Measurements from ENCODE around the gene DPYD. TPM values are rescaled to one million over a fixed set of nuclear protein-coding genes. Genes with fewer than 3 reads are reported as not detected.

Gene DPYD
- total RNA-seq, 2 experiments from 2014 or later, result 9.8 to 11.1 TPM

DNA sequence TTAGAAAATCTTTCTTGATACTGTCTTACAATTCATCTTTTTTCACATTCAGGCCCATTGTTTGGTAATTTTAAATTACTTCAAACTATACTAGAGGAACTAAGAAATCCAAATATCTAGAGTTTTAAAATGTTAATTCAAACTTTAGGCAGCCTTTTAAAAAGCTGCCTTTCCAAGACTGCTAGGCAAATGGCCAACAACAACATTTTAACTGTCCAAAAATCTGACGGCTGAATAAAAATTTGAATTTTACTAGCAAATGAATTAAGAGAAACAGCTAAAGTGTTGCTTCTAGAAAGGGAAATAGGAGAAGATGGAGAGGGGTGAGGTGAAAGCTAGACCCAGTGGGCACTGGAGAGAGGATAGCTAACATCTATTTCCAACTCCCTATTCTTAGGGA is 17.2 kb downstream of the DPYD start:
- Mint-ChIP-seq H3K4me3 (no peak overlapping the region), H3K27ac (no peak overlapping the region), H3K9me3 (peaks cover 11% of the 10 kb centered on the region), H3K4me1 (ENCODE audit: low read depth) (peaks cover 39% of the 10 kb centered on the region), H3K36me3 (ENCODE audit: low read depth) (peaks cover 12% of the 10 kb centered on the region), H3K27me3 (ENCODE audit: low read depth) (no peaks in the 10 kb centered on the region)
- no peak for DNase-seq
- CTCF ChIA-PET, result no interaction called here
- intact Hi-C loops (cut with micrococcal nuclease), result loop anchor here (1.0 kb wide), 1 partner anchor 18 kb away; the partner anchor contains the start of gene DPYD

- no peak for DNase-seq
- Mint-ChIP-seq H3K27ac (no peak overlapping the region), H3K4me3 (no peak overlapping the region), H3K36me3 (ENCODE audit: low read depth) (peaks cover 13% of the 10 kb centered on the region), H3K9me3 (peaks cover 19% of the 10 kb centered on the region), H3K4me1 (ENCODE audit: low read depth) (peaks cover 47% of the 10 kb centered on the region), H3K27me3 (ENCODE audit: low read depth) (no peaks in the 10 kb centered on the region)
- intact Hi-C loops (cut with micrococcal nuclease), result no loop called here
- CTCF ChIA-PET, result no interaction called here
These were observed 18.8 kb downstream of the DPYD start for GRCh38 chr1:97902067-97902466.

GRCh38 chr1:97901017-97901658 is 19.7 kb downstream of the DPYD start:
- Mint-ChIP-seq H3K27ac (no peak overlapping the region), H3K4me1 (ENCODE audit: low read depth) (peaks cover 49% of the 10 kb centered on the region), H3K27me3 (ENCODE audit: low read depth) (no peaks in the 10 kb centered on the region), H3K4me3 (no peak overlapping the region), H3K9me3 (peaks cover 20% of the 10 kb centered on the region), H3K36me3 (ENCODE audit: low read depth) (peaks cover 13% of the 10 kb centered on the region)
- CTCF ChIA-PET, result no interaction called here
- intact Hi-C loops (cut with micrococcal nuclease), result no loop called here
- DNase-seq, result no peak

DNA sequence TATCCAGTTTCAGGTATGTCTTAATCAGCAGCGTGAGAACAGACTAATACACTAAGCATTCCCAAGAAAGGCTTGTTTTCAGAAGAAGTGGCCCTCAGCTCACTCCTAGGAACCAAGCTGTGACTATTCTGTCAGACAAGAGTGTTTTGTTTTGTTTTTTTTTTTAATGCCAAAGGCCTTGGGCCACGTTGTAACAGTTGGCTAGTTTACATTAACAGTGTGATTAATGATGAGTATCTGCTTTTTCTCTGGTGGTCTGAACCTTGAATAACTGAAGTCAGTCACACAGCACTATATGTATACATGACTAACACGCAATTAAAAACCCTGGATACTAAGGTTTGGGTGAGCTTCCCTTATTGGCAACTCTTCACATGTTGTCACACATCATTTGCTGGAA is 21.9 kb downstream of the DPYD start:
- H3K27ac Mint-ChIP-seq, result no peak overlapping the region
- peaks cover 13% of the 10 kb centered on the region for H3K36me3 Mint-ChIP-seq (ENCODE audit: low read depth)
- H3K4me1 Mint-ChIP-seq (ENCODE audit: low read depth), result peaks cover 44% of the 10 kb centered on the region
- intact Hi-C loops (cut with micrococcal nuclease), result no loop called here
- CTCF ChIA-PET, result interaction anchor here (1.2 kb wide), 1 partner anchor 85 kb away, joined by 4 read pairs; no protein-coding TSS in a partner anchor
- peaks cover 20% of the 10 kb centered on the region for H3K9me3 Mint-ChIP-seq
- no peak overlapping the region for H3K4me3 Mint-ChIP-seq
- DNase-seq, result no peak
- no peaks in the 10 kb centered on the region for H3K27me3 Mint-ChIP-seq (ENCODE audit: low read depth)

GRCh38 chr1:97895278-97895677 is 25.6 kb downstream of the DPYD start:
- peaks cover 25% of the 10 kb centered on the region for H3K4me1 Mint-ChIP-seq (ENCODE audit: low read depth)
- H3K36me3 Mint-ChIP-seq (ENCODE audit: low read depth), result peaks cover 14% of the 10 kb centered on the region
- H3K9me3 Mint-ChIP-seq, result peaks cover 20% of the 10 kb centered on the region
- no peak overlapping the region for H3K27ac Mint-ChIP-seq
- CTCF ChIA-PET, result no interaction called here
- no peaks in the 10 kb centered on the region for H3K27me3 Mint-ChIP-seq (ENCODE audit: low read depth)
- intact Hi-C loops (cut with micrococcal nuclease), result no loop called here
- H3K4me3 Mint-ChIP-seq, result no peak overlapping the region
- no peak for DNase-seq

- no peak for DNase-seq
- H3K9me3 Mint-ChIP-seq, result peaks cover 20% of the 10 kb centered on the region
- H3K4me3 Mint-ChIP-seq, result no peak overlapping the region
- H3K27ac Mint-ChIP-seq, result no peak overlapping the region
- CTCF ChIA-PET, result no interaction called here
- peaks cover 25% of the 10 kb centered on the region for H3K4me1 Mint-ChIP-seq (ENCODE audit: low read depth)
- peaks cover 7% of the 10 kb centered on the region for H3K36me3 Mint-ChIP-seq (ENCODE audit: low read depth)
- intact Hi-C loops (cut with micrococcal nuclease), result no loop called here
- H3K27me3 Mint-ChIP-seq (ENCODE audit: low read depth), result no peaks in the 10 kb centered on the region
These were observed 27.0 kb downstream of the DPYD start for GRCh38 chr1:97893844-97894243.

GRCh38 chr1:97886199-97886598 is 34.6 kb downstream of the DPYD start:
- peaks cover 16% of the 10 kb centered on the region for H3K9me3 Mint-ChIP-seq
- peaks cover 11% of the 10 kb centered on the region for H3K36me3 Mint-ChIP-seq (ENCODE audit: low read depth)
- no peak overlapping the region for H3K27ac Mint-ChIP-seq
- H3K4me3 Mint-ChIP-seq, result no peak overlapping the region
- H3K4me1 Mint-ChIP-seq (ENCODE audit: low read depth), result peaks cover 22% of the 10 kb centered on the region
- CTCF ChIA-PET, result no interaction called here
- DNase-seq, result no peak
- H3K27me3 Mint-ChIP-seq (ENCODE audit: low read depth), result no peaks in the 10 kb centered on the region
- intact Hi-C loops (cut with micrococcal nuclease), result no loop called here

- H3K27me3 Mint-ChIP-seq (ENCODE audit: low read depth), result no peaks in the 10 kb centered on the region
- intact Hi-C loops (cut with micrococcal nuclease), result no loop called here
- H3K36me3 Mint-ChIP-seq (ENCODE audit: low read depth), result peaks cover 13% of the 10 kb centered on the region
- peaks cover 7% of the 10 kb centered on the region for H3K9me3 Mint-ChIP-seq
- H3K27ac Mint-ChIP-seq, result no peak overlapping the region
- no peak for DNase-seq
- H3K4me1 Mint-ChIP-seq (ENCODE audit: low read depth), result peaks cover 22% of the 10 kb centered on the region
- CTCF ChIA-PET, result interaction anchor here (0.6 kb wide), 1 partner anchor 13 kb away, joined by 6 read pairs; no protein-coding TSS in a partner anchor
- H3K4me3 Mint-ChIP-seq, result no peak overlapping the region
These were observed 37.0 kb downstream of the DPYD start for GRCh38 chr1:97883823-97884222.

GRCh38 chr1:97877307-97877706 is 43.5 kb downstream of the DPYD start:
- H3K27me3 Mint-ChIP-seq (ENCODE audit: low read depth), result no peaks in the 10 kb centered on the region
- H3K4me3 Mint-ChIP-seq, result no peak overlapping the region
- no peak overlapping the region for H3K27ac Mint-ChIP-seq
- peaks cover 16% of the 10 kb centered on the region for H3K36me3 Mint-ChIP-seq (ENCODE audit: low read depth)
- DNase-seq, result no peak
- no peaks in the 10 kb centered on the region for H3K9me3 Mint-ChIP-seq
- intact Hi-C loops (cut with micrococcal nuclease), result no loop called here
- peaks cover 8% of the 10 kb centered on the region for H3K4me1 Mint-ChIP-seq (ENCODE audit: low read depth)
- CTCF ChIA-PET, result interaction anchor here (1.0 kb wide), 1 partner anchor 174 kb away, joined by 3 read pairs; no protein-coding TSS in a partner anchor

DNA sequence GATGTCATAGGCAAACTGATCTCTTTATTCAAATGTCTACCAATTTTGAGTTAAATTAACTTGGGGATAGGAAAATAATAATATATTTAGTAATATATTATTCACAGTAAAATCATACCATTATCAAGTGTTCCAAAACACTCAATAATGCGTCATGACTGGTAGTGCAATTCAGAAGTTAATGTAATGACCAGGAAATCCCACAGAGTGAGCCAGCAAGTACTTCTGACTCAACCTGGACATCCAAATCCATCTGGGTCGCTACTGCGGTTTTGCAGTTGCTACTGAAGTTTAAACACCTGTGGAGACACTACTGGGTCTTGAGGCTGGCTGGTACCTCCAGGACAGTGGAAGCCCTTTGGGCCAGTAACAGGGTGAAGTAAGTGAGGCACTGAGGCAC is 44.8 kb downstream of the DPYD start:
- no peak for DNase-seq
- Mint-ChIP-seq H3K4me3 (no peak overlapping the region), H3K27me3 (ENCODE audit: low read depth) (no peaks in the 10 kb centered on the region), H3K36me3 (ENCODE audit: low read depth) (peaks cover 24% of the 10 kb centered on the region), H3K27ac (no peak overlapping the region), H3K9me3 (no peaks in the 10 kb centered on the region), H3K4me1 (ENCODE audit: low read depth) (peaks cover 11% of the 10 kb centered on the region)
- CTCF ChIA-PET, result no interaction called here
- intact Hi-C loops (cut with micrococcal nuclease), result no loop called here

- no peaks in the 10 kb centered on the region for H3K27me3 Mint-ChIP-seq (ENCODE audit: low read depth)
- DNase-seq, result no peak
- peaks cover 23% of the 10 kb centered on the region for H3K36me3 Mint-ChIP-seq (ENCODE audit: low read depth)
- CTCF ChIA-PET, result interaction anchor here (0.5 to 1.4 kb wide), 2 partner anchors 8 to 13 kb away, joined by 3 to 6 read pairs; no protein-coding TSS in a partner anchor
- peaks cover 4% of the 10 kb centered on the region for H3K9me3 Mint-ChIP-seq
- intact Hi-C loops (cut with micrococcal nuclease), result no loop called here
- H3K4me1 Mint-ChIP-seq (ENCODE audit: low read depth), result peaks cover 18% of the 10 kb centered on the region
- no peak overlapping the region for H3K27ac Mint-ChIP-seq
- no peak overlapping the region for H3K4me3 Mint-ChIP-seq
These were observed 50.2 kb downstream of the DPYD start for GRCh38 chr1:97870589-97870988.

DNA sequence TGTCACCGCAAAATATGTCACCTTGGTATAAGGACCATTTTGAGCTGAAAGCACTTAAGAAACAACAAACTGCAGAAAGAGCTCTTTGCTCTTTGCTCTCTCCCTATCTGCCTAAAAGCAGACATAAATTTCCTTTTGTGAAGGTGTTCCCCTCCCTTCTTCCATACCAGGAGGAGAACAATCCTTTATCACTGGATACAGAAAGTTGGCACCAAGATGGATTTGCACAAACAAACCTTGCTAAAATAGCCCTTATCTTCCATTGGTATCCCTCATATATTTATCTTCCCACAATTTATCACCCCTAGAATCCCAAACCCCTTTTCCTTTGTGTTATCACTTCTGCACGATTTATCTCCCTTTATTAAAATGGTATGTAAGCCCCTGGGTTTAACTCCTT is 51.4 kb downstream of the DPYD start:
- H3K36me3 Mint-ChIP-seq (ENCODE audit: low read depth), result peaks cover 23% of the 10 kb centered on the region
- peaks cover 23% of the 10 kb centered on the region for H3K4me1 Mint-ChIP-seq (ENCODE audit: low read depth)
- no peak for DNase-seq
- H3K4me3 Mint-ChIP-seq, result no peak overlapping the region
- no peak overlapping the region for H3K27ac Mint-ChIP-seq
- H3K9me3 Mint-ChIP-seq, result peaks cover 4% of the 10 kb centered on the region
- intact Hi-C loops (cut with micrococcal nuclease), result no loop called here
- H3K27me3 Mint-ChIP-seq (ENCODE audit: low read depth), result no peaks in the 10 kb centered on the region
- CTCF ChIA-PET, result interaction anchor here (1.4 kb wide), 1 partner anchor 9 kb away, joined by 3 read pairs; no protein-coding TSS in a partner anchor

- Mint-ChIP-seq H3K9me3 (peaks cover 4% of the 10 kb centered on the region), H3K27me3 (ENCODE audit: low read depth) (no peaks in the 10 kb centered on the region), H3K36me3 (ENCODE audit: low read depth) (peaks cover 19% of the 10 kb centered on the region), H3K4me1 (ENCODE audit: low read depth) (peaks cover 27% of the 10 kb centered on the region), H3K27ac (no peak overlapping the region), H3K4me3 (no peak overlapping the region)
- CTCF ChIA-PET, result no interaction called here
- intact Hi-C loops (cut with micrococcal nuclease), result no loop called here
- DNase-seq, result no peak
These were observed 53.7 kb downstream of the DPYD start for GRCh38 chr1:97867127-97867526.

All from activated naive CD4-positive, alpha-beta T cell treated with anti-CD3 and anti-CD28 coated beads for 36 hours (primary cell).